B cell (primary cell): ENCODE data around the gene AHDC1. TPM values are rescaled to one million over a fixed set of nuclear protein-coding genes. Genes with fewer than 3 reads are reported as not detected.
A peak's percentile ranks its signal among the peaks of the same experiment; 100 is the strongest.

ENCODE experiments used
- ATAC-seq: fragments of 200-7000 bp; cut with Tn5 transposase; one replicate; pipeline ENCODE4 v1.10.0; 2021; ENCODE audit warnings: low read depth, mild to moderate bottlenecking, moderate number of reproducible peaks, moderate library complexity
- CTCF ChIA-PET: fragments of 350-600 bp; sonication (Branson Sonifier 250); formaldehyde crosslinking; loops from one replicate; lab custom pipeline; 2021; ENCODE audit warnings: antibody characterized with exemption, inconsistent platforms; lab: Charles Lee
- POLR2A ChIA-PET: fragments of 350-600 bp; sonication (Branson Sonifier 250); formaldehyde crosslinking; loops from one replicate; lab custom pipeline; 2021; ENCODE audit warnings: antibody characterized with exemption; lab: Charles Lee
- DNase-seq: peaks from one replicate; pipeline ENCODE4 v3.0.0; 2013
- H2AFZ ChIP-seq: 2 replicates; pipeline ENCODE4 v1.6.1; 2012; ENCODE audit warnings: mild to moderate bottlenecking, low read depth, low read length; ENCODE audit not compliant: insufficient read depth, poor library complexity, severe bottlenecking
- H3K27ac ChIP-seq, 2 donors: 1 replicate in 1 of 2; 2 replicates in 1 of 2; pipeline ENCODE4 v1.5.1; 2012 to 2013; ENCODE audit warnings: low read length in 2 of 2, mild to moderate bottlenecking in 2 of 2, moderate library complexity in 1 of 2
- H3K27me3 ChIP-seq, 4 experiments: fragments of 200-600 bp in 1 of 4; sonication (generic) in 1 of 4; replicated peaks in 1 of 4; 1 replicate in 2 of 4; 2 replicates in 2 of 4; pipeline versions ENCODE4 v1.6.1 to v1.7.0; 2013 to 2016; ENCODE audit warnings: low read length in 3 of 4, mild to moderate bottlenecking in 2 of 4, mixed read lengths in 1 of 4, moderate library complexity in 1 of 4; ENCODE audit not compliant: insufficient read depth in 4 of 4, control insufficient read depth in 3 of 4; ENCODE audit errors: control extremely low read depth in 1 of 4
- H3K36me3 ChIP-seq, 2 experiments: replicated peaks in 1 of 2; 1 replicate in 1 of 2; 2 replicates in 1 of 2; pipeline versions ENCODE4 v1.6.1 to v1.7.1; 2013; ENCODE audit warnings: low read length in 1 of 2; ENCODE audit not compliant: insufficient read depth in 2 of 2, control insufficient read depth in 1 of 2; ENCODE audit errors: control extremely low read depth in 1 of 2, extremely low read depth in 1 of 2
- H3K4me1 ChIP-seq, 2 donors: fragments of 200-600 bp in 1 of 2; sonication (generic) in 1 of 2; 1 replicate in 1 of 2; 2 replicates in 1 of 2; pipeline versions ENCODE4 v1.5.1 to v1.6.1; 2013 to 2017; ENCODE audit warnings: low read length in 2 of 2; ENCODE audit not compliant: control insufficient read depth in 2 of 2, insufficient read depth in 2 of 2
- H3K4me2 ChIP-seq: replicated peaks from 2 replicates; pipeline ENCODE3; 2012; ENCODE audit warnings: mild to moderate bottlenecking, low read depth, low read length; ENCODE audit not compliant: poor library complexity, severe bottlenecking
- H3K4me3 ChIP-seq, 5 experiments: fragments of 200-600 bp in 1 of 5; sonication (generic) in 1 of 5; 1 replicate in 3 of 5; 2 replicates in 2 of 5; pipeline versions ENCODE4 v1.5.1 to v1.7.0; 2011 to 2016; ENCODE audit warnings: low read length in 4 of 5, mild to moderate bottlenecking in 4 of 5, low read depth in 2 of 5, control low read depth in 1 of 5, moderate library complexity in 1 of 5; ENCODE audit not compliant: insufficient read depth in 1 of 5; ENCODE audit errors: control extremely low read depth in 1 of 5, extremely low read depth in 1 of 5
- H3K79me2 ChIP-seq: fragments of 200-600 bp; sonication (generic); one replicate; pipeline ENCODE4 v1.6.0; 2016; ENCODE audit warnings: low read length; ENCODE audit not compliant: control insufficient read depth, insufficient read depth
- H3K9ac ChIP-seq: fragments of 200-600 bp; sonication (generic); 2 replicates; pipeline ENCODE4 v1.6.1; 2017; ENCODE audit warnings: mild to moderate bottlenecking, low read length, moderate library complexity
- H3K9me3 ChIP-seq, 3 donors: one replicate each; pipeline versions ENCODE4 v1.6.1 to v1.7.1; 2013; ENCODE audit warnings: low read length in 2 of 3; ENCODE audit not compliant: control insufficient read depth in 2 of 3, insufficient read depth in 1 of 3; ENCODE audit errors: control extremely low read depth in 1 of 3
- H4K20me1 ChIP-seq: 2 replicates; pipeline ENCODE4 v1.6.0; 2012; ENCODE audit warnings: mild to moderate bottlenecking, low read length; ENCODE audit not compliant: insufficient read depth, control insufficient read depth, poor library complexity, severe bottlenecking
- H3K27ac Mint-ChIP-seq: one replicate; pipeline ENCODE4 v1.8.0; 2021; ENCODE audit warnings: mixed read lengths
- H3K27me3 Mint-ChIP-seq: one replicate; pipeline ENCODE4 v1.8.0; 2021; ENCODE audit warnings: mixed read lengths
- H3K4me1 Mint-ChIP-seq: one replicate; pipeline ENCODE4 v1.8.0; 2021; ENCODE audit warnings: mixed read lengths
- H3K4me3 Mint-ChIP-seq: one replicate; pipeline ENCODE4 v1.8.0; 2021; ENCODE audit warnings: mixed read lengths
- H3K9me3 Mint-ChIP-seq: one replicate; pipeline ENCODE4 v1.8.0; 2022; ENCODE audit warnings: mixed read lengths; ENCODE audit not compliant: insufficient read depth
- EZH2 ChIP-seq: IDR thresholded peaks from 2 replicates; pipeline ENCODE4 v1.6.1; 2012; ENCODE audit warnings: borderline replicate concordance, low read depth, mild to moderate bottlenecking, moderate library complexity, low read length; ENCODE audit not compliant: insufficient read depth, poor library complexity, severe bottlenecking
- WGBS: methylation state at CpG from one replicate; pipeline ENCODE4 v1.1.5; 2013; ENCODE audit warnings: missing lambda C conversion rate; ENCODE audit not compliant: insufficient coverage; 5-methylcytosine and 5-hydroxymethylcytosine counted together
- intact Hi-C: fragments of 100-400 bp; cut with micrococcal nuclease; formaldehyde crosslinking; loops from one replicate; pipeline ENCODE4 v1.10.0; 2022
- polyA plus RNA-seq: library from polyadenylated mRNA; depleted of rRNA; stranded (reverse); fragments of >200 nt; gene quantifications from 2 replicates; pipeline ENCODE4 v1.2.3, GENCODE V29; 2012
- total RNA-seq, 2 donors: library from RNA; stranded (reverse); fragments of 120-200 nt in 1 of 2; gene quantifications; 1 replicate in 1 of 2; 2 replicates in 1 of 2; pipeline versions ENCODE4 v1.2.3 to v1.2.4, GENCODE V29; 2013 to 2022
- TF ChIP-seq, protein P1 (sequence below): fragments of 200-600 bp; IDR thresholded peaks from one replicate; pipeline ENCODE4 v1.8.0; 2022; ENCODE audit warnings: antibody characterized with exemption, mild to moderate bottlenecking

The AHDC1 gene
- total and polyA plus RNA-seq, 2 donors (not counting 1 experiment from before 2014, with no cell fraction given): 6.2 to 32.0 TPM

- H3K79me2 ChIP-seq: no peaks in the 10 kb centered on the region
- no peak for ATAC-seq
- Mint-ChIP-seq H3K27me3 (no peaks in the 10 kb centered on the region), H3K4me1 (peaks cover 38% of the 10 kb centered on the region), H3K4me3 (no peak overlapping the region), H3K9me3 (no peaks in the 10 kb centered on the region), H3K27ac (peak overlapping the region; percentile 32)
- H3K27ac ChIP-seq: no peak overlapping the region
- POLR2A ChIA-PET: interaction anchor here (0.5 kb wide), 1 partner anchor 373 kb away, joined by 4 read pairs; no protein-coding TSS in a partner anchor
- no peak for DNase-seq
- no peak overlapping the region for H2AFZ ChIP-seq
- H3K9ac ChIP-seq: no peak overlapping the region
- H4K20me1 ChIP-seq: no peaks in the 10 kb centered on the region
- H3K27me3 ChIP-seq: no peaks in the 10 kb centered on the region
- CTCF ChIA-PET: interaction anchor here (0.8 to 1.7 kb wide), 3 partner anchors 16 to 109 kb away, joined by 3 to 4 read pairs (median 4); no protein-coding TSS in a partner anchor
- intact Hi-C loops: no loop called here
- H3K4me2 ChIP-seq: no peak overlapping the region
- no peak for TF ChIP-seq EZH2
- TF ChIP-seq, protein P1, sequence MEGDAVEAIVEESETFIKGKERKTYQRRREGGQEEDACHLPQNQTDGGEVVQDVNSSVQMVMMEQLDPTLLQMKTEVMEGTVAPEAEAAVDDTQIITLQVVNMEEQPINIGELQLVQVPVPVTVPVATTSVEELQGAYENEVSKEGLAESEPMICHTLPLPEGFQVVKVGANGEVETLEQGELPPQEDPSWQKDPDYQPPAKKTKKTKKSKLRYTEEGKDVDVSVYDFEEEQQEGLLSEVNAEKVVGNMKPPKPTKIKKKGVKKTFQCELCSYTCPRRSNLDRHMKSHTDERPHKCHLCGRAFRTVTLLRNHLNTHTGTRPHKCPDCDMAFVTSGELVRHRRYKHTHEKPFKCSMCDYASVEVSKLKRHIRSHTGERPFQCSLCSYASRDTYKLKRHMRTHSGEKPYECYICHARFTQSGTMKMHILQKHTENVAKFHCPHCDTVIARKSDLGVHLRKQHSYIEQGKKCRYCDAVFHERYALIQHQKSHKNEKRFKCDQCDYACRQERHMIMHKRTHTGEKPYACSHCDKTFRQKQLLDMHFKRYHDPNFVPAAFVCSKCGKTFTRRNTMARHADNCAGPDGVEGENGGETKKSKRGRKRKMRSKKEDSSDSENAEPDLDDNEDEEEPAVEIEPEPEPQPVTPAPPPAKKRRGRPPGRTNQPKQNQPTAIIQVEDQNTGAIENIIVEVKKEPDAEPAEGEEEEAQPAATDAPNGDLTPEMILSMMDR: no peak
- peaks cover 0 to 7% of the 10 kb centered on the region in 2 experiments for H3K36me3 ChIP-seq
- H3K4me1 ChIP-seq: peaks cover 33 to 37% of the 10 kb centered on the region in 2 donors
- 100% methylated on average over 10 of the region's 10 CpGs for WGBS
- no peak overlapping the region for H3K4me3 ChIP-seq
- no peaks in the 10 kb centered on the region for H3K9me3 ChIP-seq
These were observed 73.8 kb downstream of the AHDC1 start for GRCh38 chr1:27530192-27530591.

GRCh38 chr1:27529704-27530018 is 74.3 kb downstream of the AHDC1 start:
- intact Hi-C loops: loop anchor here (5.0 to 10.0 kb wide), 2 partner anchors 55 to 198 kb away; partner anchors contain the start of gene FAM76A
- ATAC-seq (no peak), DNase-seq (no peak)
- POLR2A ChIA-PET: interaction anchor here (0.5 to 0.6 kb wide), 2 partner anchors 42 to 373 kb away, joined by 3 to 4 read pairs; no protein-coding TSS in a partner anchor
- Histone ChIP-seq H3K4me3 (no peak overlapping the region), H4K20me1 (no peaks in the 10 kb centered on the region), H3K4me1 (peaks cover 38 to 43% of the 10 kb centered on the region in 2 donors), H3K4me2 (no peak overlapping the region), H3K36me3 (peaks cover 0 to 7% of the 10 kb centered on the region in 2 experiments), H2AFZ (no peak overlapping the region), H3K79me2 (no peaks in the 10 kb centered on the region), H3K27ac (no peak overlapping the region), H3K9ac (no peak overlapping the region), H3K9me3 (no peaks in the 10 kb centered on the region), H3K27me3 (no peaks in the 10 kb centered on the region)
- Mint-ChIP-seq H3K27me3 (no peaks in the 10 kb centered on the region), H3K4me3 (peak overlapping the region; percentile 74), H3K9me3 (no peaks in the 10 kb centered on the region), H3K27ac (peak overlapping the region; percentile 94), H3K4me1 (peaks cover 41% of the 10 kb centered on the region)
- CTCF ChIA-PET: interaction anchor here (0.8 to 1.7 kb wide), 3 partner anchors 17 to 108 kb away, joined by 3 to 4 read pairs (median 4); no protein-coding TSS in a partner anchor
- TF ChIP-seq EZH2: no peak
- TF ChIP-seq, protein P1: no peak
- WGBS: 95% methylated on average over 4 of the region's 5 CpGs
